Stimulated activated naive CD4-positive, alpha-beta T cell (primary cell): Measurements from ENCODE around the gene ARFIP2.
"Not testable (repeated sequence)": the region's sequence is repeated elsewhere in the genome, so short reads cannot be mapped to it uniquely, and the experiment has no call there.

ENCODE experiments used
- DNase-seq, 6 experiments: peaks; one replicate each; lab custom pipeline; 2025; lab: John Stamatoyannopoulos, UW

Gene ARFIP2

GRCh38 chr11:6481012-6481923, at the start of gene ARFIP2, which contains the start of gene TIMM10B:
Gene ARFIP2 (minus strand): TSS chr11:6481331. CDS start chr11:6480421, 910 bp downstream.
Gene TIMM10B (plus strand): TSS chr11:6481501. CDS start chr11:6481517, 16 bp downstream.
- peak; percentile 89 to 97 (median 93) for DNase-seq

- DNase-seq: no peak
Measured at GRCh38 chr11:6530848-6531247, 49.7 kb upstream of the ARFIP2 start.

- no peak for DNase-seq
Measured at GRCh38 chr11:6529266-6529665, 48.1 kb upstream of the ARFIP2 start.

- peak in 1 of 6 experiments; percentile 3 for DNase-seq
Measured at GRCh38 chr11:6526411-6527135, 45.4 kb upstream of the ARFIP2 start.

GRCh38 chr11:6523253-6523652, 42.1 kb upstream of the ARFIP2 start:
- DNase-seq: no peak

- DNase-seq: not testable (repeated sequence)
Measured at GRCh38 chr11:6521946-6522345, 40.8 kb upstream of the ARFIP2 start.

- no peak for DNase-seq
Measured at GRCh38 chr11:6520265-6520664, 39.1 kb upstream of the ARFIP2 start.

- DNase-seq: no peak
Measured at GRCh38 chr11:6516865-6517264, 35.7 kb upstream of the ARFIP2 start.

- peak in 2 of 6 experiments; percentile 23 to 40 for DNase-seq
Measured at GRCh38 chr11:6505577-6506240, 24.6 kb upstream of the ARFIP2 start.

- DNase-seq: no peak
Measured at GRCh38 chr11:6504166-6504565, 23.0 kb upstream of the ARFIP2 start.

GRCh38 chr11:6502382-6502781, 21.3 kb upstream of the ARFIP2 start:
- no peak for DNase-seq

- DNase-seq: no peak
Measured at GRCh38 chr11:6498544-6498943, 17.4 kb upstream of the ARFIP2 start.

- no peak for DNase-seq
Measured at GRCh38 chr11:6498121-6498520, 17.0 kb upstream of the ARFIP2 start.

- DNase-seq: no peak
Measured at GRCh38 chr11:6497069-6497839, 16.1 kb upstream of the ARFIP2 start, which contains the start of gene DNHD1. Gene DNHD1 (plus strand): TSS chr11:6497280. CDS start chr11:6498216, 936 bp downstream.

GRCh38 chr11:6489306-6489705, 8.2 kb upstream of the ARFIP2 start:
- DNase-seq: no peak

GRCh38 chr11:6488821-6489220, 7.7 kb upstream of the ARFIP2 start:
- DNase-seq: no peak

GRCh38 chr11:6488342-6488741, 7.2 kb upstream of the ARFIP2 start:
- DNase-seq: no peak

GRCh38 chr11:6486938-6487337, 5.8 kb upstream of the ARFIP2 start:
- no peak for DNase-seq

GRCh38 chr11:6486256-6486655, 5.1 kb upstream of the ARFIP2 start:
- DNase-seq: no peak

GRCh38 chr11:6485661-6486060, 4.5 kb upstream of the ARFIP2 start:
- no peak for DNase-seq

- no peak for DNase-seq
Measured at GRCh38 chr11:6483015-6483414, 1.9 kb upstream of the ARFIP2 start.
